Heart right ventricle (tissue), 16 donors: ENCODE results near the gene NRXN3. TPM values are rescaled to one million over a fixed set of nuclear protein-coding genes. Genes with fewer than 3 reads are reported as not detected.

Experiments
- ATAC-seq, 8 donors: fragments of 200-7000 bp; cut with Tn5 transposase; one replicate each; pipeline ENCODE4 v1.9.1; 2020; ENCODE audit warnings: mild to moderate bottlenecking in 8 of 8, moderate library complexity in 8 of 8, moderate number of reproducible peaks in 1 of 8
- DNase-seq, 2 donors: peaks; one replicate each; pipeline ENCODE4 v3.0.0-alpha.2; 2020
- H3K27ac ChIP-seq, 10 donors: fragments of 200-600 bp; sonication (generic) in 2 of 10; one replicate each; pipeline versions ENCODE4 v1.5.0 to v1.8.0; 2020 to 2022; ENCODE audit warnings: mild to moderate bottlenecking in 3 of 10
- H3K27me3 ChIP-seq, 7 donors: fragments of 200-600 bp; one replicate each; pipeline ENCODE4 v1.8.0; 2021 to 2022; ENCODE audit warnings: mild to moderate bottlenecking in 2 of 7
- H3K36me3 ChIP-seq, 9 donors: fragments of 200-600 bp; sonication (generic) in 1 of 9; one replicate each; pipeline versions ENCODE4 v1.5.0 to v1.8.0; 2020 to 2022; ENCODE audit warnings: mild to moderate bottlenecking in 2 of 9
- H3K4me1 ChIP-seq, 9 donors: fragments of 200-600 bp; sonication (generic) in 1 of 9; one replicate each; pipeline versions ENCODE4 v1.5.0 to v1.8.0; 2020 to 2022; ENCODE audit warnings: mild to moderate bottlenecking in 4 of 9
- H3K4me3 ChIP-seq, 10 donors: fragments of 200-600 bp; sonication (generic) in 2 of 10; one replicate each; pipeline versions ENCODE4 v1.5.0 to v1.8.0; 2020 to 2022; ENCODE audit warnings: mild to moderate bottlenecking in 7 of 10, moderate library complexity in 2 of 10
- H3K9me3 ChIP-seq, 11 donors: fragments of 200-600 bp in 10 of 11; sonication (generic) in 2 of 11; one replicate each; pipeline versions ENCODE4 v1.5.0 to v1.8.0; 2013 to 2022; ENCODE audit warnings: mild to moderate bottlenecking in 2 of 11, control low read depth in 1 of 11, moderate library complexity in 1 of 11
- WGBS, 2 donors: extraction: QIAGEN DNeasy Blood & Tissue Kit; methylation state at CpG; one replicate each; pipeline ENCODE4 v1.1.7; 2013; ENCODE audit warnings: inconsistent platforms in 1 of 2; 5-methylcytosine and 5-hydroxymethylcytosine counted together
- intact Hi-C, 10 donors: fragments of 100-400 bp; cut with DNase I; formaldehyde crosslinking; loops; one replicate each; pipeline versions ENCODE4 v1.11.1 to v1.14.2; 2022
- polyA plus RNA-seq, 2 donors: library from polyadenylated mRNA; stranded (reverse); fragments of 200-250 nt; gene quantifications; one replicate each; pipeline ENCODE4 v1.2.3, GENCODE V29; 2013
- total RNA-seq, 10 donors: library from RNA; stranded (reverse); fragmentation: NEBNext Ultra II Directional in 3 of 10; extraction: Animal tissue kit (Norgen Biotek cat#: 25700) in 3 of 10; gene quantifications; one replicate each; pipeline versions ENCODE4 v1.2.1 to v1.2.4, GENCODE V29; 2021 to 2023
- TF ChIP-seq, protein P1 (sequence below), 9 donors: fragments of 200-600 bp; sonication (generic) in 2 of 9; IDR thresholded peaks; one replicate each; pipeline versions ENCODE4 v1.5.0 to v1.8.0; 2021 to 2022; ENCODE audit warnings: antibody characterized with exemption in 9 of 9, mild to moderate bottlenecking in 5 of 9, moderate library complexity in 1 of 9
- donor health status: Arrhythmogenic right ventricular cardiomyopathy.
- donor health status: ischemic (EF 13 %, LVEDD 7.1; RV severe dilation, severe dysfunction).
- donor health status: healthy with polysubstance abuse.
- donor health status: DM: no; HTN: yes; CAD: no.
- donor health status: DM: no; HTN: no; CAD: no.
- donor health status: ischemic (EF 25% LVEDD 6.9; RV normal size, moderate dysfunction).
- donor health status: ischemic (EF 25% LVEDD 5.7; RV mildly dilated, moderate dysfunction).
- donor health status: healthy.
- donor health status: DM: yes; HTN: yes; CAD: no.
- donor health status: Ischemic cardiomyopathy.
- donor health status: ischemic (EF 35%, LVEDD 5.7; RV mildly dilated, moderate dysfunction).
- donor health status: nonischemic (EF 11% LVEDD 7.7; RV severe dilation, severe dysfunction).
- donor health status: DM: yes; HTN: yes; CAD: no.
- donor health status: PGD.
- donor health status: ischemic (EF 29% LVEDD 5.4; RV normal size, mild dysfunction).
- donor health status: nonischemic (EF 23%, LVEDD 6.1; RV moderate dilation, normal function).

The NRXN3 gene
- total and polyA plus RNA-seq, 12 donors, result 0.23 to 1.8 (median 0.87) TPM

- ATAC-seq (no peak), DNase-seq (no peak)
- Histone ChIP-seq H3K27me3 (peaks cover 0 to 34% (median 19%) of the 10 kb centered on the region in 7 donors), H3K4me3 (no peak overlapping the region), H3K27ac (no peak overlapping the region), H3K9me3 (peaks cover 0 to 3% (median 0%) of the 10 kb centered on the region in 11 donors), H3K4me1 (no peaks in the 10 kb centered on the region), H3K36me3 (no peaks in the 10 kb centered on the region)
- TF ChIP-seq, protein P1, sequence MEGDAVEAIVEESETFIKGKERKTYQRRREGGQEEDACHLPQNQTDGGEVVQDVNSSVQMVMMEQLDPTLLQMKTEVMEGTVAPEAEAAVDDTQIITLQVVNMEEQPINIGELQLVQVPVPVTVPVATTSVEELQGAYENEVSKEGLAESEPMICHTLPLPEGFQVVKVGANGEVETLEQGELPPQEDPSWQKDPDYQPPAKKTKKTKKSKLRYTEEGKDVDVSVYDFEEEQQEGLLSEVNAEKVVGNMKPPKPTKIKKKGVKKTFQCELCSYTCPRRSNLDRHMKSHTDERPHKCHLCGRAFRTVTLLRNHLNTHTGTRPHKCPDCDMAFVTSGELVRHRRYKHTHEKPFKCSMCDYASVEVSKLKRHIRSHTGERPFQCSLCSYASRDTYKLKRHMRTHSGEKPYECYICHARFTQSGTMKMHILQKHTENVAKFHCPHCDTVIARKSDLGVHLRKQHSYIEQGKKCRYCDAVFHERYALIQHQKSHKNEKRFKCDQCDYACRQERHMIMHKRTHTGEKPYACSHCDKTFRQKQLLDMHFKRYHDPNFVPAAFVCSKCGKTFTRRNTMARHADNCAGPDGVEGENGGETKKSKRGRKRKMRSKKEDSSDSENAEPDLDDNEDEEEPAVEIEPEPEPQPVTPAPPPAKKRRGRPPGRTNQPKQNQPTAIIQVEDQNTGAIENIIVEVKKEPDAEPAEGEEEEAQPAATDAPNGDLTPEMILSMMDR (IDR thresholded peaks at IDR 0.05), result no peak
- intact Hi-C loops, result no loop called here
- WGBS, 2 donors, result 36 to 52% methylated on average over 1 of the region's 1 CpG
Observed at GRCh38 chr14:78298298-78298697, 128.1 kb downstream of the NRXN3 start.

DNA sequence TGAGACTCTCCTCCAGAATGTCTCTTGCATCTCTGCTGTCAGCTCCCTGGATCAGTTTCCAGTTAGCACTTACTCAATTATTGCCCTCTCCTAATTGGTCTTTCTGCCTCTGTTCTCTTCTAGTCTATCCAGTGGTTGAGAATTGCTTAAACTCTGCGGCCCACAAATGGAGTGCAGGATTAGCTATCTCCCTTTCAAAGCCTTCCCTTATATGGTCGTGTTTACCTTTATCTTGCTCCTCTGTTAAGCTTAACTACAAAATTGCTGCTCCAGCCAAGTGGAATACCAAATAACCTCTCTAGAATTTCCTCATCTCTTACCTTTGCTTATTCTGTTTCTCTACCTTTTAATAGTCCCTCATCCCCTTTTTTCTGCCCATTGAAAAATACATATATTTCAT lies 132.7 kb downstream of the NRXN3 start:
- ATAC-seq, result no peak
- H3K4me1 ChIP-seq, result no peaks in the 10 kb centered on the region
- no peak overlapping the region for H3K4me3 ChIP-seq
- WGBS, 2 donors, result 28 to 32% methylated on average over 2 of the region's 2 CpGs
- no peak for DNase-seq
- no peak overlapping the region for H3K27ac ChIP-seq
- no peaks in the 10 kb centered on the region for H3K9me3 ChIP-seq
- no peaks in the 10 kb centered on the region for H3K36me3 ChIP-seq
- intact Hi-C loops, result no loop called here
- TF ChIP-seq, protein P1 (IDR thresholded peaks at IDR 0.05), result no peak
- H3K27me3 ChIP-seq, result peaks cover 0 to 37% (median 24%) of the 10 kb centered on the region in 7 donors

- DNase-seq (no peak), ATAC-seq (no peak)
- Histone ChIP-seq H3K27me3 (peaks cover 0 to 33% (median 4%) of the 10 kb centered on the region in 7 donors), H3K9me3 (no peaks in the 10 kb centered on the region), H3K4me3 (no peak overlapping the region), H3K36me3 (no peaks in the 10 kb centered on the region), H3K4me1 (no peaks in the 10 kb centered on the region), H3K27ac (no peak overlapping the region)
- intact Hi-C loops, result no loop called here
- TF ChIP-seq, protein P1 (IDR thresholded peaks at IDR 0.05), result no peak
- WGBS, 2 donors, result 55 to 56% methylated on average over 2 of the region's 2 CpGs
Observed at GRCh38 chr14:78307671-78308070, 137.5 kb downstream of the NRXN3 start.

GRCh38 chr14:78308079-78308478 lies 137.9 kb downstream of the NRXN3 start:
- intact Hi-C loops, result no loop called here
- Histone ChIP-seq H3K36me3 (no peaks in the 10 kb centered on the region), H3K4me3 (no peak overlapping the region), H3K27me3 (peaks cover 0 to 29% (median 4%) of the 10 kb centered on the region in 7 donors), H3K27ac (no peak overlapping the region), H3K4me1 (no peaks in the 10 kb centered on the region), H3K9me3 (no peaks in the 10 kb centered on the region)
- TF ChIP-seq, protein P1 (IDR thresholded peaks at IDR 0.05), result no peak
- no peak for ATAC-seq
- no peak for DNase-seq
- 66 to 67% methylated on average over 2 of the region's 2 CpGs for WGBS, 2 donors
